ENCODE results near the gene PGPEP1.

- TF ChIP-seq CTCF (IDR thresholded peaks at IDR 0.05) (no peak), PBX3 (IDR thresholded peaks at IDR 0.05) (no peak), FOSL2 (IDR thresholded peaks at IDR 0.05; ENCODE audit: borderline replicate concordance, low read depth) (no peak), POLR2AphosphoS5 (IDR thresholded peaks at IDR 0.05; ENCODE audit: low read depth, low read length) (no peak), MAX (IDR thresholded peaks at IDR 0.05; ENCODE audit: low read depth) (no peak), TEAD4 (IDR thresholded peaks at IDR 0.05; ENCODE audit: borderline replicate concordance, insufficient read depth) (no peak), MXI1 (IDR thresholded peaks at IDR 0.05; ENCODE audit: low read depth, low read length) (no peak)
These were observed 7.8 kb downstream of the PGPEP1 start for GRCh38 chr19:18348171-18348570.

Data from SK-N-SH (cell line).